ENCODE measurements around the gene PDGFC. TPM values are rescaled to one million over a fixed set of nuclear protein-coding genes. Genes with fewer than 3 reads are reported as not detected.
A peak's percentile ranks its signal among the peaks of the same experiment; 100 is the strongest.

PDGFC gene
- total and polyA plus RNA-seq, 8 donors: 4.9 to 39.8 (median 10.8) TPM

DNA sequence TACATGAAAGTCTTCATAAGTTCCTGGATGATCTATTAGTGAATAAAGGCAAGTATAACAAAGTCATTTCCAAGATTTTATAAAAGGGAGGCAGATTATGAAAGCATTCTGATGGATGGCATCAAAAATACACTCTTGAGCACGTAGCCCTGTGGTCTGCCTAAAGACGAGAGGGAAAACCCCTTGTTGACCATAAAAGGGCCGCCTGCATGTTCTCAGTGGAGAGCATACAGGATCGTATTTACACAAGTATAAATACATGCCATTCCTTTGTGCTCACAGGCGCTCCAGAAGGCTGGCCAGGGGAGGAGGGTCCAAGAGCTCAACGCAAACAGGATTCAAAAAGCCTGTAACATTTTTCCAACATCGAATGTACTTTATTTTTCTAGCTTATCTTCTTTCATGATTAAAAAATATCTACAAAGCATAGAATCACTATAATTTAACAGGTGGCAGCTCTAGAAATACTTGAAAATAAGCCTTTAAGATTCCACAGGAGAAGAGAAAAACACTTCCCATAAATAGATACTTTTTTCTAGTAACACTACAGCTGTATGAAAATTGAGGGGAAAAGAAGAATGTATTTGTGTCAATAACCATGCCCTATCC lies 29.6 kb downstream of the PDGFC start:
- 10 to 22% (median 13%) methylated on average over 7 of the region's 7 CpGs for WGBS, 5 donors
- Histone ChIP-seq H3K4me1 (peaks cover 5 to 62% (median 31%) of the 10 kb centered on the region in 4 donors), H3K36me3 (no peaks in the 10 kb centered on the region), H3K27ac (peak overlapping the region; percentile 30 to 77 (median 44)), H3K27me3 (no peaks in the 10 kb centered on the region), H3K9me3 (no peaks in the 10 kb centered on the region), H3K4me3 (no peak overlapping the region)
- intact Hi-C loops (cut with DNase I; ENCODE audit: low total_unique reads): no loop called here
- TF ChIP-seq POLR2AphosphoS5 (IDR thresholded peaks at IDR 0.05) (peak; percentile 53 to 73 (median 68)), EP300 (IDR thresholded peaks at IDR 0.05) (no peak), POLR2A (IDR thresholded peaks at IDR 0.05) (no peak)
- TF ChIP-seq, protein P1, sequence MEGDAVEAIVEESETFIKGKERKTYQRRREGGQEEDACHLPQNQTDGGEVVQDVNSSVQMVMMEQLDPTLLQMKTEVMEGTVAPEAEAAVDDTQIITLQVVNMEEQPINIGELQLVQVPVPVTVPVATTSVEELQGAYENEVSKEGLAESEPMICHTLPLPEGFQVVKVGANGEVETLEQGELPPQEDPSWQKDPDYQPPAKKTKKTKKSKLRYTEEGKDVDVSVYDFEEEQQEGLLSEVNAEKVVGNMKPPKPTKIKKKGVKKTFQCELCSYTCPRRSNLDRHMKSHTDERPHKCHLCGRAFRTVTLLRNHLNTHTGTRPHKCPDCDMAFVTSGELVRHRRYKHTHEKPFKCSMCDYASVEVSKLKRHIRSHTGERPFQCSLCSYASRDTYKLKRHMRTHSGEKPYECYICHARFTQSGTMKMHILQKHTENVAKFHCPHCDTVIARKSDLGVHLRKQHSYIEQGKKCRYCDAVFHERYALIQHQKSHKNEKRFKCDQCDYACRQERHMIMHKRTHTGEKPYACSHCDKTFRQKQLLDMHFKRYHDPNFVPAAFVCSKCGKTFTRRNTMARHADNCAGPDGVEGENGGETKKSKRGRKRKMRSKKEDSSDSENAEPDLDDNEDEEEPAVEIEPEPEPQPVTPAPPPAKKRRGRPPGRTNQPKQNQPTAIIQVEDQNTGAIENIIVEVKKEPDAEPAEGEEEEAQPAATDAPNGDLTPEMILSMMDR (IDR thresholded peaks at IDR 0.05): no peak
- DNase-seq: peak; percentile 79 to 93

DNA sequence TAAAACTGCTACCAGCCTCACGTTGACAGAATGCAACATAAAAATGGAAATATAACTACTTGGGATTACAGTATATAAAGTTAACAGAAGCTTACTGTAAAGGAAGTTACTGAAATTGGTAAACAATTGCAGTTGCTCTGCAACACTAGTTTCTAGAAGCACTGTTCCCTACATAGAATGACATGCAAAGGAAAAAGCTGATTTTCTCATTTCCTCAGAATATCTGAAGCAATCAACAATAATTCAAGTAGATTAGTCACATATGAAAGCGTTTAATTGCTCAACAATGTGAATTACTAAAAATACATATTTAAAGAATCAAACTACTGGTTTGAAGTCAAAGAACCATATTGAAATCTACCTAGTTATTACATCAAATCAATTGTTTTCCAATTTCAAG lies 31.8 kb downstream of the PDGFC start:
- Histone ChIP-seq H3K9me3 (no peaks in the 10 kb centered on the region), H3K27me3 (no peaks in the 10 kb centered on the region), H3K27ac (no peak overlapping the region), H3K36me3 (no peaks in the 10 kb centered on the region), H3K4me3 (no peak overlapping the region), H3K4me1 (peaks cover 0 to 42% (median 19%) of the 10 kb centered on the region in 4 donors)
- 69 to 77% (median 72%) methylated on average over 2 of the region's 2 CpGs for WGBS, 5 donors
- intact Hi-C loops (cut with DNase I; ENCODE audit: low total_unique reads): no loop called here
- no peak for TF ChIP-seq POLR2A (IDR thresholded peaks at IDR 0.05)
- TF ChIP-seq, protein P1 (IDR thresholded peaks at IDR 0.05): no peak
- no peak for TF ChIP-seq EP300 (IDR thresholded peaks at IDR 0.05)
- no peak for TF ChIP-seq POLR2AphosphoS5 (IDR thresholded peaks at IDR 0.05)
- no peak for DNase-seq

DNA sequence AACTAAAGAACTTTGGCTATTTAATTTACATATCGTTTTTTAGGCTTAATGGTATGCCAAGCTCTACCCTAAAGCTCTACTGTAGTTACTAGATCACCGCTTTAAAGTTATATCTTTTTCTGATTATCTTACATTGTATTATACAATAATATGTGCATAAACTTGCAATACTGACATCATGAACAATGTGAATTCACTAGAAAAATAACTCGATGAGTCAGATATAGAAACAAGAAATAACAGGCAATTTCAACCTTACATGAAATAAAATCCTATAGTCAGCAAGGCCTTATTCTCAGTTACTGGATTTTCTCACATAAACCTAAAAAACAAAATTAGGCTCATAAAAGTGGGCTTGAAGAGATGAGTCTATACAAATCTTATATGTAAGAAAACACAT lies 32.5 kb downstream of the PDGFC start:
- H3K27ac ChIP-seq: no peak overlapping the region

DNA sequence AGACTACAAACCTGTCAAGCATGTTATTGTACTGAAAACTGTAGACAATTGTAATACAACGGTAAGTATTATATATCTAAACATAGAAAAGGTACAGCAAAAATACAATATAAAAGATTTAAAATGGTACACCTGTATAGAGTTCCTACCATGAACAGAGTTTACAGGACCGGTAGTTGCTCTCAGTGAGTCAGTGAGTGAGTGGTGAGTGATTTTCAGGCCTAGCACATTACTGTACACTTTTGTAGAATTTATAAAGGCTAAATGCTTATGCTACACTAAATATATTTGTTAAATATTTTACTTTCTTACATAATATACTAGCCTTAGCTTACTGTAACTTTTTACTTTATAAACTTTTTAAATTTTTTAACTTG lies 37.4 kb downstream of the PDGFC start:
- TF ChIP-seq POLR2A (IDR thresholded peaks at IDR 0.05) (no peak), POLR2AphosphoS5 (IDR thresholded peaks at IDR 0.05) (no peak), EP300 (IDR thresholded peaks at IDR 0.05) (no peak)
- TF ChIP-seq, protein P1 (IDR thresholded peaks at IDR 0.05): no peak
- 66 to 78% (median 72%) methylated on average over 2 of the region's 2 CpGs for WGBS, 5 donors

More for the DNA sequence above, 32.5 kb downstream of the PDGFC start:
- Histone ChIP-seq H3K9me3 (no peaks in the 10 kb centered on the region), H3K4me1 (peaks cover 0 to 35% (median 19%) of the 10 kb centered on the region in 4 donors), H3K36me3 (no peaks in the 10 kb centered on the region), H3K27me3 (no peaks in the 10 kb centered on the region), H3K4me3 (no peak overlapping the region)
- DNase-seq: no peak
- TF ChIP-seq POLR2A (IDR thresholded peaks at IDR 0.05) (no peak), EP300 (IDR thresholded peaks at IDR 0.05) (no peak), POLR2AphosphoS5 (IDR thresholded peaks at IDR 0.05) (no peak)
- TF ChIP-seq, protein P1 (IDR thresholded peaks at IDR 0.05): no peak
- 87 to 94% (median 90%) methylated on average over 3 of the region's 3 CpGs for WGBS, 5 donors
- intact Hi-C loops (cut with DNase I; ENCODE audit: low total_unique reads): no loop called here

More for the DNA sequence above, 37.4 kb downstream of the PDGFC start:
- Histone ChIP-seq H3K4me1 (peaks cover 0 to 25% (median 0%) of the 10 kb centered on the region in 4 donors), H3K27me3 (no peaks in the 10 kb centered on the region), H3K27ac (peak overlapping the region in 1 of 5 donors; percentile 37), H3K9me3 (no peaks in the 10 kb centered on the region), H3K36me3 (no peaks in the 10 kb centered on the region), H3K4me3 (no peak overlapping the region)
- intact Hi-C loops (cut with DNase I; ENCODE audit: low total_unique reads): no loop called here
- DNase-seq: no peak

Measured in stomach (tissue), 9 donors.